Lower leg skin (tissue), 4 donors: ENCODE data around the gene SUN1. TPM values are rescaled to one million over a fixed set of nuclear protein-coding genes. Genes with fewer than 3 reads are reported as not detected.

Experiments used
- DNase-seq, 2 donors: peaks; one replicate each; pipeline ENCODE4 v3.0.0-alpha.2; 2019; ENCODE audit warnings: low spot score in 2 of 2
- H3K4me3 ChIP-seq: fragments of 200-600 bp; sonication (generic); 2 replicates; pipeline ENCODE4 v1.5.1; 2017; ENCODE audit warnings: mild to moderate bottlenecking, low read depth; ENCODE audit not compliant: poor library complexity, severe bottlenecking
- POLR2A ChIP-seq, 2 donors: fragments of 450-650 bp; IDR thresholded peaks; one replicate each; pipeline ENCODE4 v1.6.1; 2016 to 2017; ENCODE audit warnings: antibody characterized with exemption in 2 of 2, mild to moderate bottlenecking in 1 of 2, moderate library complexity in 1 of 2
- WGBS, 2 donors: methylation state at CpG; one replicate each; pipeline ENCODE4 v1.1.5; 2018; 5-methylcytosine and 5-hydroxymethylcytosine counted together
- intact Hi-C: fragments of 100-400 bp; cut with DNase I; formaldehyde crosslinking; loops from one replicate; pipeline ENCODE4 v1.15.0; 2023; ENCODE audit warnings: low total_unique reads
- total RNA-seq, 4 donors: library from RNA; depleted of rRNA; stranded (reverse); fragments of >200 nt; gene quantifications; one replicate each; pipeline ENCODE4 v1.1.0, GENCODE V29; 2016
- TF ChIP-seq, protein P1 (sequence below), 3 donors: fragments of 450-650 bp; IDR thresholded peaks; one replicate each; pipeline ENCODE4 v1.5.1; 2016; ENCODE audit warnings: antibody characterized with exemption in 3 of 3, mild to moderate bottlenecking in 3 of 3, moderate library complexity in 2 of 3

Gene SUN1
- total RNA-seq, 4 donors from 2014 or later = 265 to 429 (median 271) TPM

DNA sequence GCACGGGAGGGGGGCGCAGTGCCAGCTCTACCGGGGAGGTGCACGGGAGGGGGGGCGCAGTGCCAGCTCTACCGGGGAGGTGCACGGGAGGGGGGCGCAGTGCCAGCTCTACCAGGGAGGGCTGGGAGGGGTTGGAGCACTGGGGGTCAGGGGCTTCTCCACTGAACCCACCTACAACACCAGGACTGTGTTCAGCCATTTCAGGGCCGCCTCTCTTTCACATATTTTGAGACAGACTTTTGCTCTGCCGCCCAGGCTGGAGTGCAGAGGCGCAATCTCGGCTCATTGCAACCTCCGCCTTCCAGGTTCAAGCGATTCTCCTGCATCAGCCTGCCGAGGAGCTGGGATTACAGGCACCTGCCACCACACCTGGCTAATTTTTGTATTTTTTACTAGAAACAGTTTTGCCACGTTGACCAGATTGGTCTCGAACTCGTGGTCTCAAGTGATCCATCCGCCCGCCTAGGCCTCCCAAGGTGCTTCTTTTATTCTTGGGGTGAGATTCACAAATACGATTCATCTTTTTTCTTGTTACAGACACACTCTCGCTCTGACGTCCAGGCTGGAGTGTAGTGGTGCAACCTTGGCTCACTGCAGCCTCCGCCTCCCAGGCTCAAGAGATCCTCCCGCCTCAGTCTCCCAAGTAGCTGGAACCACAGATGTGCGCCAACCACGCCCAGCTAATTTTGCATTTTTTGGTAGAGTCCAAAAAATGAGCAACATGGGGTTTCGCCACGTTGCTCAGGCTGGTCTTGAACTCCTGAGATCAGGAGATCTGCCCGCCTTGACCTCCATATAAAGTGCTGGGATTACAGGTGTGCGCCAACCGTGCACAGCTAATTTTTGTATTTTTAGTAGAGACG lies 85.2 kb downstream of the SUN1 start:
- 73 to 79% methylated on average over 25 to 27 of the region's 33 CpGs for WGBS, 2 donors
- no peak overlapping the region for H3K4me3 ChIP-seq
- DNase-seq = peak in 1 of 2 donors; percentile 57
- TF ChIP-seq, protein P1, sequence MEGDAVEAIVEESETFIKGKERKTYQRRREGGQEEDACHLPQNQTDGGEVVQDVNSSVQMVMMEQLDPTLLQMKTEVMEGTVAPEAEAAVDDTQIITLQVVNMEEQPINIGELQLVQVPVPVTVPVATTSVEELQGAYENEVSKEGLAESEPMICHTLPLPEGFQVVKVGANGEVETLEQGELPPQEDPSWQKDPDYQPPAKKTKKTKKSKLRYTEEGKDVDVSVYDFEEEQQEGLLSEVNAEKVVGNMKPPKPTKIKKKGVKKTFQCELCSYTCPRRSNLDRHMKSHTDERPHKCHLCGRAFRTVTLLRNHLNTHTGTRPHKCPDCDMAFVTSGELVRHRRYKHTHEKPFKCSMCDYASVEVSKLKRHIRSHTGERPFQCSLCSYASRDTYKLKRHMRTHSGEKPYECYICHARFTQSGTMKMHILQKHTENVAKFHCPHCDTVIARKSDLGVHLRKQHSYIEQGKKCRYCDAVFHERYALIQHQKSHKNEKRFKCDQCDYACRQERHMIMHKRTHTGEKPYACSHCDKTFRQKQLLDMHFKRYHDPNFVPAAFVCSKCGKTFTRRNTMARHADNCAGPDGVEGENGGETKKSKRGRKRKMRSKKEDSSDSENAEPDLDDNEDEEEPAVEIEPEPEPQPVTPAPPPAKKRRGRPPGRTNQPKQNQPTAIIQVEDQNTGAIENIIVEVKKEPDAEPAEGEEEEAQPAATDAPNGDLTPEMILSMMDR (IDR thresholded peaks at IDR 0.05) = no peak
- no peak for TF ChIP-seq POLR2A (IDR thresholded peaks at IDR 0.05)
- intact Hi-C loops = no loop called here

DNA sequence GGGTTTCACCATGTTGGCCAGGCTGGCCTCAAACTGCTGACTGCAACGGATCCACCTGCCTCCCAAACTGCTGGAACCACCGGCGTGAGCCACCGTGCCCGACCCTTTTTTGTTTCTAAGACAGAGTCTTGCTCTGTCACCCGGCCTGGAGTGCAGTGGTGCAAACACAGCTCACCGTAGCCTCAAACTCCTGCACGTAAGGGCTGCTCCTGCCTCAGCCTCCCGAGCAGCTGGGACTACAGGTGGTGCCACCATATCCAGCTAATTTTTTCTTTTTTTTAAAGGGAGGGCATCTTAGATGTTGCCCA lies 85.8 kb downstream of the SUN1 start:
- no peak for DNase-seq
- WGBS, 2 donors = 84 to 85% methylated on average over 9 of the region's 9 CpGs

DNA sequence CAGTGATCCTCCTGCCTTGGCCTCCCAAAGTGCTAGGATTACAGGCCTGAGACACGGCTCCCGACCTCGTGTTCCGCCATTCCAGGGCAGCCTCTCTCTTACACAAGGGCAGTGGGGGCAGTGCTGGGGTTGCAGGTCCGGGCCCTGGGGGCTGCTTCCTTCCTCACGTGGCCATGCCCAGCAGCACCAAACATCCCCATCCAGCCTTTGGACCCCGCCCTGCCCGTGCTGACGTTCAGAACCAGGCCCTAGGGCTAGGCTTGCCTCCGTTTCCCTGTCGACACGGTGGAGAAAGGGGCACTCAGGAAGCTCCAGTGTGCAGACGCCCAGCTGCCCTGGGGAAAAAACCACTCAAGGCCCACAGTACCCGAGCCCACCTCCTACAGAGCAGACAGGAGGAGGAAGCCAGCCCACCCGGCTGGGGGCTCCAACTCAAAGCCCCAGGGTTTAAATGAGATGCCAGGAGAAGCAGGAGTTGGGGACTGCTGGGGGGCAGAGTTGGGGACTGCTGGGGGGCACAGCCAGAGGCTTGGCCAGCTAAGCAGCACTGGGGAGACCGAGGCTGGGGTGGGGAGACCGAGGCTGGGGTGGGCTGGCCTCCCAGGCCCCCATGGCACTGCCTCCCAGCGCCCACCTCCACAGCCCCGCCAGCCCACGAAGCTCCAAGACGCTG lies 86.3 kb downstream of the SUN1 start:
- intact Hi-C loops = no loop called here
- DNase-seq = peak in 1 of 2 donors; percentile 77

More for the DNA sequence above, 85.8 kb downstream of the SUN1 start:
- H3K4me3 ChIP-seq = no peak overlapping the region
- TF ChIP-seq, protein P1 (IDR thresholded peaks at IDR 0.05) = no peak
- TF ChIP-seq POLR2A (IDR thresholded peaks at IDR 0.05) = no peak
- intact Hi-C loops = no loop called here

DNA sequence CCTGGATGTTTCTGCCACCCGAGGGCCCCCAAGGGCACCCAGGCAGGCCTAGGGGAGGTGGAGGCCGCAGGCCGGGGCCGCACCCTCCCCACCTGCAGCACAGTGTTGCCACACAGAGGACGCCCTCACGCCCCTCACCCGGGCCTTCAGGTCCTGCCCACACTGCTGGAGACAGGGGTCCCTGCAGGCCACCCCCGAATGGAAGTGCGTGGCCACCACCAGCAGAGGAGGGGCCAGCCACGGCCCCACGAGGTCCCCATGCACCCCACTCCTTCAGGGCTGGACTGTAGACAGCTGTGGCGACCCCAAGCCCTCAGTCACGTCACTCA lies 86.8 kb downstream of the SUN1 start:
- TF ChIP-seq, protein P1 (IDR thresholded peaks at IDR 0.05) = no peak
- TF ChIP-seq POLR2A (IDR thresholded peaks at IDR 0.05) = no peak
- peak in 1 of 2 donors; percentile 72 for DNase-seq
- 79 to 90% methylated on average over 10 of the region's 13 CpGs for WGBS, 2 donors
- no peak overlapping the region for H3K4me3 ChIP-seq
- intact Hi-C loops = no loop called here

More for the DNA sequence above, 86.3 kb downstream of the SUN1 start:
- TF ChIP-seq, protein P1 (IDR thresholded peaks at IDR 0.05) = no peak
- no peak for TF ChIP-seq POLR2A (IDR thresholded peaks at IDR 0.05)
- 75 to 85% methylated on average over 10 to 21 of the region's 21 CpGs for WGBS, 2 donors
- no peak overlapping the region for H3K4me3 ChIP-seq

DNA sequence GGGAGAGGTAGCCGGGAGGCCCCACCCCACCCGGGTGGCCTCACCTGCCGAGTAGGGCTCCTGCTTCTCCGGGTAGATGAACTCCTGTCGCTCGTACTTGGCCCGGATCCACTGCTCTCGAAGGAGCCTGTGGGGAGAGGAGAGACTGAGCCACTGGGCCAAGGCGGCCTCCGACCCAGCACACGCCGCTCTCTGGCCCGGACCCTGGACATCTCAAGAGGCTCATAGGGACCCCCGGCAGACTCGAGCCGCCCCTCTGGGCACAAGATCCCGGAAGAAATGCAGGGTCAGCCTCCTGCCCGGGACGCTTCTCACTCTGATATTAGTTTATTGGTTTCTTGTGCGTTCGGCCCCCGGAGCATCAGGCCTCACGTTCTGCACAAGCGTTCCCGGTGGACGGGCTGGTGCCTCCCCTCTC lies 87.7 kb downstream of the SUN1 start:
- no peak for DNase-seq
- no peak overlapping the region for H3K4me3 ChIP-seq
- intact Hi-C loops = no loop called here
- TF ChIP-seq POLR2A (IDR thresholded peaks at IDR 0.05) = no peak
- TF ChIP-seq, protein P1 (IDR thresholded peaks at IDR 0.05) = no peak
- 66 to 71% methylated on average over 26 of the region's 26 CpGs for WGBS, 2 donors
